ENCODE results near the gene BAIAP2L1.

BAIAP2L1 gene

GRCh38 chr7:98354511-98355249 is 46.2 kb downstream of the BAIAP2L1 start:
- no peak overlapping the region for H3K4me3 ChIP-seq (ENCODE audit: low read length)

GRCh38 chr7:98354052-98354451 is 46.8 kb downstream of the BAIAP2L1 start:
- H3K27me3 ChIP-seq (ENCODE audit: insufficient read depth, low read length) = no peaks in the 10 kb centered on the region
- H3K4me1 ChIP-seq (ENCODE audit: insufficient read depth, low read length) = no peaks in the 10 kb centered on the region; the same call in 1 of the 2 replicates
- H3K27ac ChIP-seq (ENCODE audit: low read length) = no peak overlapping the region
- peaks cover 23% of the 10 kb centered on the region for H3K36me3 ChIP-seq (ENCODE audit: insufficient read depth, low read depth, low read length)
- no peak overlapping the region for H3K4me3 ChIP-seq (ENCODE audit: low read length)
- no peak overlapping the region for H3K9ac ChIP-seq (ENCODE audit: low read depth, low read length)
- no peaks in the 10 kb centered on the region for H3K9me3 ChIP-seq (ENCODE audit: insufficient read depth, low read depth, low read length)

More at GRCh38 chr7:98354511-98355249, 46.2 kb downstream of the BAIAP2L1 start:
- Histone ChIP-seq H3K36me3 (ENCODE audit: insufficient read depth, low read depth, low read length) (peaks cover 23% of the 10 kb centered on the region), H3K9ac (ENCODE audit: low read depth, low read length) (no peak overlapping the region), H3K27ac (ENCODE audit: low read length) (no peak overlapping the region), H3K4me1 (ENCODE audit: insufficient read depth, low read length) (no peaks in the 10 kb centered on the region; the same call in 1 of the 2 replicates), H3K27me3 (ENCODE audit: insufficient read depth, low read length) (no peaks in the 10 kb centered on the region), H3K9me3 (ENCODE audit: insufficient read depth, low read depth, low read length) (no peaks in the 10 kb centered on the region)

DNA sequence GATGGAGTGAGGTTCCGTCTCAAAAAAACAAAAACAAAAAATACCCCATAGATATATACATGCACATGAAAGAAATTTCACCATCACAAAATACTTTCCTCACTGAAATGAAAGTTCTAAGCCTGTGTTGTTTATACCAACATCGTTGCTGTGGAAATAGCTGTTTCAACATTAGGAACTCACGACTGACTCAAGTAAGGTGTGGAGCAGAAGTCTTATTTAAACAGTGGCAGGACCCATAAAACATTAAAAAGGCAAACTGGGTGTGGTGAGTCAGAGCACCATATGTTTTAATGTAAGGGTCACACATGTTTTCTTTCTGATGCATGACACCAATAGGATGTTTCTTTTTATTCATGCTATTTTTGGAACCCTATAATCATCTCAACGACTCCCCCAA is 48.3 kb downstream of the BAIAP2L1 start:
- H3K4me3 ChIP-seq (ENCODE audit: low read length) = no peak overlapping the region
- H3K27ac ChIP-seq (ENCODE audit: low read length) = no peak overlapping the region
- no peaks in the 10 kb centered on the region for H3K9me3 ChIP-seq (ENCODE audit: insufficient read depth, low read depth, low read length)
- no peaks in the 10 kb centered on the region; the same call in 1 of the 2 replicates for H3K4me1 ChIP-seq (ENCODE audit: insufficient read depth, low read length)
- H3K27me3 ChIP-seq (ENCODE audit: insufficient read depth, low read length) = no peaks in the 10 kb centered on the region
- H3K9ac ChIP-seq (ENCODE audit: low read depth, low read length) = no peak overlapping the region
- H3K36me3 ChIP-seq (ENCODE audit: insufficient read depth, low read depth, low read length) = peaks cover 23% of the 10 kb centered on the region

- no peaks in the 10 kb centered on the region; the same call in 1 of the 2 replicates for H3K4me1 ChIP-seq (ENCODE audit: insufficient read depth, low read length)
These were observed 49.8 kb downstream of the BAIAP2L1 start for GRCh38 chr7:98351136-98351535.

GRCh38 chr7:98348726-98349474 is 52.0 kb downstream of the BAIAP2L1 start:
- no peak overlapping the region for H3K9ac ChIP-seq (ENCODE audit: low read depth, low read length)
- H3K27me3 ChIP-seq (ENCODE audit: insufficient read depth, low read length) = no peaks in the 10 kb centered on the region
- H3K9me3 ChIP-seq (ENCODE audit: insufficient read depth, low read depth, low read length) = no peaks in the 10 kb centered on the region
- H3K4me1 ChIP-seq (ENCODE audit: insufficient read depth, low read length) = no peaks in the 10 kb centered on the region
- H3K36me3 ChIP-seq (ENCODE audit: insufficient read depth, low read depth, low read length) = peaks cover 9% of the 10 kb centered on the region; the same call in 1 of the 2 replicates
- H3K27ac ChIP-seq (ENCODE audit: low read length) = no peak overlapping the region
- H3K4me3 ChIP-seq (ENCODE audit: low read length) = no peak overlapping the region

More at GRCh38 chr7:98351136-98351535, 49.8 kb downstream of the BAIAP2L1 start:
- H3K9me3 ChIP-seq (ENCODE audit: insufficient read depth, low read depth, low read length) = no peaks in the 10 kb centered on the region
- no peaks in the 10 kb centered on the region for H3K27me3 ChIP-seq (ENCODE audit: insufficient read depth, low read length)
- H3K27ac ChIP-seq (ENCODE audit: low read length) = no peak overlapping the region
- no peak overlapping the region for H3K4me3 ChIP-seq (ENCODE audit: low read length)
- no peak overlapping the region for H3K9ac ChIP-seq (ENCODE audit: low read depth, low read length)
- H3K36me3 ChIP-seq (ENCODE audit: insufficient read depth, low read depth, low read length) = peaks cover 23% of the 10 kb centered on the region

- Histone ChIP-seq H3K4me3 (ENCODE audit: low read length) (no peak overlapping the region), H3K9me3 (ENCODE audit: insufficient read depth, low read depth, low read length) (no peaks in the 10 kb centered on the region), H3K9ac (ENCODE audit: low read depth, low read length) (no peak overlapping the region), H3K36me3 (ENCODE audit: insufficient read depth, low read depth, low read length) (0 out of 2 replicates have a peak, but pooled peaks cover under 1% of the 10 kb centered on the region), H3K27ac (ENCODE audit: low read length) (no peak overlapping the region), H3K4me1 (ENCODE audit: insufficient read depth, low read length) (no peaks in the 10 kb centered on the region), H3K27me3 (ENCODE audit: insufficient read depth, low read length) (no peaks in the 10 kb centered on the region)
These were observed 54.3 kb downstream of the BAIAP2L1 start for GRCh38 chr7:98346515-98347069.

- H3K9ac ChIP-seq (ENCODE audit: low read depth, low read length) = no peak overlapping the region
- H3K27me3 ChIP-seq (ENCODE audit: insufficient read depth, low read length) = no peaks in the 10 kb centered on the region
- H3K4me3 ChIP-seq (ENCODE audit: low read length) = no peak overlapping the region
- no peak overlapping the region for H3K27ac ChIP-seq (ENCODE audit: low read length)
- no peaks in the 10 kb centered on the region for H3K4me1 ChIP-seq (ENCODE audit: insufficient read depth, low read length)
- H3K36me3 ChIP-seq (ENCODE audit: insufficient read depth, low read depth, low read length) = 0 out of 2 replicates have a peak, but pooled peaks cover 4% of the 10 kb centered on the region
- no peaks in the 10 kb centered on the region for H3K9me3 ChIP-seq (ENCODE audit: insufficient read depth, low read depth, low read length)
These were observed 59.8 kb downstream of the BAIAP2L1 start for GRCh38 chr7:98341106-98341505.

- Histone ChIP-seq H3K4me1 (ENCODE audit: insufficient read depth, low read length) (no peaks in the 10 kb centered on the region), H3K27ac (ENCODE audit: low read length) (no peak overlapping the region), H3K27me3 (ENCODE audit: insufficient read depth, low read length) (no peaks in the 10 kb centered on the region), H3K9me3 (ENCODE audit: insufficient read depth, low read depth, low read length) (no peaks in the 10 kb centered on the region), H3K4me3 (ENCODE audit: low read length) (no peak overlapping the region), H3K9ac (ENCODE audit: low read depth, low read length) (no peak overlapping the region), H3K36me3 (ENCODE audit: insufficient read depth, low read depth, low read length) (0 out of 2 replicates have a peak, but pooled peaks cover 4% of the 10 kb centered on the region)
These were observed 61.8 kb downstream of the BAIAP2L1 start for GRCh38 chr7:98339043-98339442.

DNA sequence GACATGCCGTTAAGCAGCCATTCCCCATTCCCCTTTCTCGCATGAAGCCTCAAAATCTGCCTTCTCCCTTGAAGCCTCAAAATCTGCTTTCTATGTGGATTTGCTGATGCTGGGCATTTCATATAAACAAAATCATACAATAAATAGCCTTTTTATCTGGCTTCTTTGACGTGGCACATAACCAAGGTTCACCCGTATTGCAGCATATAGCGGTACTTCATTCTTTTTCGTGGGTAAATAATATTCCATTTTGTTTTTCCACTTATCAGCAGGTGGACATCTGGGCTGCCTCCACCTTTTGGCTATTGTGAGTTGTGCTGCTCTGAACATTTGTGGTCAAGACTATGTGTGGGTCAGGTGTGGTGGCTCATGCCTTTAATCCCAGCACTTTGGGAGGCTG is 62.4 kb downstream of the BAIAP2L1 start:
- Histone ChIP-seq H3K9ac (ENCODE audit: low read depth, low read length) (no peak overlapping the region), H3K27me3 (ENCODE audit: insufficient read depth, low read length) (no peaks in the 10 kb centered on the region), H3K9me3 (ENCODE audit: insufficient read depth, low read depth, low read length) (no peaks in the 10 kb centered on the region), H3K36me3 (ENCODE audit: insufficient read depth, low read depth, low read length) (0 out of 2 replicates have a peak, but pooled peaks cover 4% of the 10 kb centered on the region), H3K4me1 (ENCODE audit: insufficient read depth, low read length) (no peaks in the 10 kb centered on the region), H3K4me3 (ENCODE audit: low read length) (no peak overlapping the region), H3K27ac (ENCODE audit: low read length) (no peak overlapping the region)

DNA sequence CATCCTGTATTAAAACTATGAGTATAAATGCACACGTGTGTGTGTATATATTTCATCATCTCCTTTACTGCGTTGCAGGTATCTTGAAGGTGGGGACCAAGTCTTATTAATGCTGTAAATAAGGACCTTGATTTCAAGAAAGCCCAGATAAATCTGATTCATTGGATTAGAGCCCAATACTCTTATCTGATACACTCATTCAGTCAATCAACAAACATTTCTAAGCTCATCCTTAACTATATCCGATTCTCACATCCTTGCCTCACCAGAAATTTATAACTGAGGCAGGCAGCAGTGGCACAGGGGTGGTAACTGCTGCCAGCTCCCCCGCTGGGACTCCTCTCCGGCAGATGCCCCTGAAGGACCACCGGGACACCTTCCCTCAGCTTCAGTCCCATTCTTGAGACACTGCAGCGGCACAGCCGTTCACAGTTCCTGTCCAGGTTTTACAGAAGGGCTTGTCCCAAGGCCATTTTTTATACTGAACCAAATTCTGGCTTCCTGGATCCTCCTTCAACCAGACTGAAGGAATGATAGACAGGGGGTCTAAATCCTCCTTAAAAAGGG is 65.4 kb downstream of the BAIAP2L1 start:
- Histone ChIP-seq H3K4me1 (ENCODE audit: insufficient read depth, low read length) (no peaks in the 10 kb centered on the region), H3K9me3 (ENCODE audit: insufficient read depth, low read depth, low read length) (peaks cover 6% of the 10 kb centered on the region; the same call in 1 of the 2 replicates), H3K27ac (ENCODE audit: low read length) (no peak overlapping the region), H3K27me3 (ENCODE audit: insufficient read depth, low read length) (no peaks in the 10 kb centered on the region), H3K9ac (ENCODE audit: low read depth, low read length) (no peak overlapping the region), H3K36me3 (ENCODE audit: insufficient read depth, low read depth, low read length) (peaks cover 10% of the 10 kb centered on the region; the same call in 1 of the 2 replicates), H3K4me3 (ENCODE audit: low read length) (no peak overlapping the region)

DNA sequence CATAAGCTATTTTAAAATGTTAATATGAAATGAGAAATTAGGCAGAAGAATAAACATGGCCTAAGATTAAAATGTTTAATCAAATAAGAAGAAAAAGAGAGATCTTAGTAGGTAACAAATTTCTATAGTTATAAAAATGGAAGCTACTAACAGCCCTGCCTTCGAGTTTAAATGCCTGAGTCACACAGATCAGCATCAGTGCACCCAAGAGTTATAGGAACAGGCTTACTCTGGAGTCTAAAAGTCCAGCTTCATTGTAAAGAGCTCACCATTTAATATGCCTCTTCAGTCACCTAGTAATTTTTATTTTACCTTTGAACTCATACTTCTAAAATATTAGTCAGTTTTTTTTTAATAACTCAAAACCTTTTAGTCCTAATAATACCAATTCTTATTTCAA is 66.8 kb downstream of the BAIAP2L1 start:
- no peak overlapping the region for H3K9ac ChIP-seq (ENCODE audit: low read depth, low read length)
- H3K27ac ChIP-seq (ENCODE audit: low read length) = no peak overlapping the region

More for the DNA sequence above, 66.8 kb downstream of the BAIAP2L1 start:
- H3K4me1 ChIP-seq (ENCODE audit: insufficient read depth, low read length) = peaks cover 7% of the 10 kb centered on the region
- H3K27me3 ChIP-seq (ENCODE audit: insufficient read depth, low read length) = no peaks in the 10 kb centered on the region
- H3K36me3 ChIP-seq (ENCODE audit: insufficient read depth, low read depth, low read length) = peaks cover 6% of the 10 kb centered on the region; the same call in 1 of the 2 replicates
- H3K4me3 ChIP-seq (ENCODE audit: low read length) = no peak overlapping the region
- H3K9me3 ChIP-seq (ENCODE audit: insufficient read depth, low read depth, low read length) = peaks cover 6% of the 10 kb centered on the region; the same call in 1 of the 2 replicates
